HepG2 (cell line): ENCODE measurements around the gene PSMC3IP. TPM values are rescaled to one million over a fixed set of nuclear protein-coding genes. Genes with fewer than 3 reads are reported as not detected.

Experiments used
- CHCHD3 ChIP-seq: sonication (generic); formaldehyde crosslinking; IDR thresholded peaks from 2 replicates; pipeline ENCODE4 v1.8.0; 2022; ENCODE audit warnings: mild to moderate bottlenecking, missing genetic modification reagents, moderate library complexity
- ETV5 ChIP-seq: IDR thresholded peaks from 2 replicates; pipeline ENCODE4 v1.6.1; 2018; ENCODE audit warnings: missing biosample characterization, missing genetic modification reagents, inconsistent platforms, borderline replicate concordance
- GABPB1 ChIP-seq: IDR thresholded peaks from 2 replicates; pipeline ENCODE4 v1.6.1; 2016; ENCODE audit warnings: mild to moderate bottlenecking, missing genetic modification reagents, moderate library complexity, missing compliant biosample characterization
- GATAD2A ChIP-seq: IDR thresholded peaks from 2 replicates; pipeline ENCODE4 v1.6.1; 2016
- HNF4G ChIP-seq, 2 experiments: sonication (generic) in 1 of 2; formaldehyde crosslinking in 1 of 2; IDR thresholded peaks; 2 replicates each; pipeline versions ENCODE4 v1.4.0 to v1.6.1; 2011 to 2020; ENCODE audit warnings: borderline replicate concordance in 2 of 2, low read depth in 2 of 2, mild to moderate bottlenecking in 2 of 2, low read length in 1 of 2, missing genetic modification reagents in 1 of 2, moderate library complexity in 1 of 2
- KLF15 ChIP-seq: sonication (generic); formaldehyde crosslinking; IDR thresholded peaks from 2 replicates; pipeline ENCODE4 v1.8.1; 2023; ENCODE audit warnings: borderline replicate concordance, mild to moderate bottlenecking, inconsistent platforms, missing genetic modification reagents, mixed read lengths
- RNF2 ChIP-seq: fragments of 450-650 bp; conservative IDR thresholded peaks from 2 replicates; pipeline ENCODE4 v1.6.1; 2016; ENCODE audit warnings: low read depth
- ZEB1 ChIP-seq: IDR thresholded peaks from 2 replicates; pipeline ENCODE4 v1.6.1; 2012; ENCODE audit warnings: mild to moderate bottlenecking, low read depth, inconsistent platforms; ENCODE audit not compliant: insufficient replicate concordance
- ZNF205 ChIP-seq: IDR thresholded peaks from 2 replicates; pipeline ENCODE4 v1.6.1; 2018; ENCODE audit warnings: missing biosample characterization, missing genetic modification reagents
- ZNF317 ChIP-seq: sonication (generic); formaldehyde crosslinking; IDR thresholded peaks from 2 replicates; pipeline ENCODE4 v1.5.0; 2020; ENCODE audit warnings: mild to moderate bottlenecking, missing genetic modification reagents
- polyA plus RNA-seq, 8 experiments: library from polyadenylated mRNA; depleted of rRNA in 3 of 8; stranded (reverse) in 7 of 8; unstranded in 1 of 8; fragments of >200 nt; fragmentation: Illumina TruSeq in 4 of 8; extraction: Trizol in 4 of 8; gene quantifications; 2 replicates each; pipeline versions ENCODE4 v1.2.1 to v1.2.3, GENCODE V29; 2011 to 2016; ENCODE audit warnings: low read depth in 4 of 8, missing spikeins in 1 of 8, mixed read lengths in 1 of 8; ENCODE audit not compliant: insufficient read depth in 1 of 8
- total RNA-seq, 5 experiments: library from RNA; depleted of rRNA; stranded (reverse); fragments of >200 nt; fragmentation: Illumina TruSeq; extraction: Trizol; gene quantifications; 2 replicates each; pipeline ENCODE4 v1.2.3, GENCODE V29; 2016; ENCODE audit warnings: low read depth in 1 of 5
- TF ChIP-seq, protein P1 (sequence below): IDR thresholded peaks from 2 replicates; pipeline ENCODE4 v1.6.1; 2016
- TF ChIP-seq, protein P2 (sequence below): sonication (generic); formaldehyde crosslinking; IDR thresholded peaks from 2 replicates; pipeline ENCODE4 v1.4.0; 2020; ENCODE audit warnings: missing genetic modification reagents, borderline replicate concordance
- TF ChIP-seq, protein P3 (sequence below): sonication (generic); formaldehyde crosslinking; IDR thresholded peaks from 2 replicates; pipeline ENCODE4 v1.4.0; 2020; ENCODE audit warnings: low read depth, mild to moderate bottlenecking, missing genetic modification reagents

Gene PSMC3IP
- total and polyA plus RNA-seq, 2 of the 13 experiments (the other 11 are each of a cell fraction or from before 2014, with no cell fraction given) = 6.5 to 22.4 TPM

DNA sequence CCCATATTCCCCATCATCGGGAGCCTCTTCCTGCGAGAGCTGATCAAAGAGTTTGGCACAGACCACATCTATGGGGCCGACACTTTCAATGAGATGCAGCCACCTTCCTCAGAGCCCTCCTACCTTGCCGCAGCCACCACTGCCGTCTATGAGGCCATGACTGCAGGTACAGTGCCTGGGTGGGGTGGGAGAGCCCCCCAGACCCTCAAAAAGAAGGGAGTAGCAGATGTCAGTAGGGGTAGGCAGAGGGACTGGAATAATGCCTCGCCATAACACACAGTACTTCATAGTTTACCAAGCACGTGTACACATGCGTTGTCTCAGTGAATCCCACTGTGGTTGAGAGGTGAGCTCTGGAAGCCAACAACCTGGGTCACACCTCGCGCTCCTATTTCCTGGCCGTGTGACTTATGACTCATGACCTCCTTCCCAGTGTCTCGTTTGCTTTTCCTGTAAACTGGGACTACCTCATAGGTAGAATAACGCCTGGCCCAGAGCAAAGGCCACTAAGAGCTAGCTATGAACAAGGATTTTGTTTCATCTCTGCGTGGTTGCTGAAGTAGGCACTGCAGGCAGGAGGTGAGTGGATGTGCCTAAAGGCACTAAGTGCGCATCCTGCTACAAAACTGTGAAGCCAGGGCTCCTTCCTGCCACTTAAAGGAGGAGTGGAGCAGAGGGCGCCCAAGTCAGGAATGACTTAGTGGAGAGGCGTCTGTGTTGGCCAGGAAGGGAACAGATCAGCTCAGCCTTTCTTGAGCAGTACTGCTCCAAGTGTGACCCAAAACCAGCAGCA lies 36.3 kb downstream of the PSMC3IP start (continued):
- TF ChIP-seq ZEB1 (no peak), ZNF205 (0 out of 2 replicates have a peak, but pooled peaks have one; percentile 69), HNF4G (IDR thresholded peaks at IDR 0.05; ENCODE audit: borderline replicate concordance, low read depth, low read length) (peak; percentile 65), HNF4G (CRISPR knock-in tag; IDR thresholded peaks at IDR 0.05; ENCODE audit: borderline replicate concordance, low read depth) (peak; percentile 81; the same call in 1 of the 2 replicates), KLF15 (CRISPR knock-in tag) (no peak), ETV5 (CRISPR knock-in tag) (peak; percentile 95), RNF2 (peak; percentile 99), GATAD2A (CRISPR knock-in tag) (peak; percentile 93), ZNF317 (CRISPR knock-in tag) (peak; percentile 85), CHCHD3 (no peak), GABPB1 (CRISPR knock-in tag) (peak; percentile 67; the same call in 1 of the 2 replicates)
- TF ChIP-seq, protein P1, sequence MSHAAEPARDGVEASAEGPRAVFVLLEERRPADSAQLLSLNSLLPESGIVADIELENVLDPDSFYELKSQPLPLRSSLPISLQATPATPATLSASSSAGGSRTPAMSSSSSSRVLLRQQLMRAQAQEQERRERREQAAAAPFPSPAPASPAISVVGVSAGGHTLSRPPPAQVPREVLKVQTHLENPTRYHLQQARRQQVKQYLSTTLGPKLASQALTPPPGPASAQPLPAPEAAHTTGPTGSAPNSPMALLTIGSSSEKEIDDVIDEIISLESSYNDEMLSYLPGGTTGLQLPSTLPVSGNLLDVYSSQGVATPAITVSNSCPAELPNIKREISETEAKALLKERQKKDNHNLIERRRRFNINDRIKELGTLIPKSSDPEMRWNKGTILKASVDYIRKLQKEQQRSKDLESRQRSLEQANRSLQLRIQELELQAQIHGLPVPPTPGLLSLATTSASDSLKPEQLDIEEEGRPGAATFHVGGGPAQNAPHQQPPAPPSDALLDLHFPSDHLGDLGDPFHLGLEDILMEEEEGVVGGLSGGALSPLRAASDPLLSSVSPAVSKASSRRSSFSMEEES = peak; percentile 99
- TF ChIP-seq, protein P2, sequence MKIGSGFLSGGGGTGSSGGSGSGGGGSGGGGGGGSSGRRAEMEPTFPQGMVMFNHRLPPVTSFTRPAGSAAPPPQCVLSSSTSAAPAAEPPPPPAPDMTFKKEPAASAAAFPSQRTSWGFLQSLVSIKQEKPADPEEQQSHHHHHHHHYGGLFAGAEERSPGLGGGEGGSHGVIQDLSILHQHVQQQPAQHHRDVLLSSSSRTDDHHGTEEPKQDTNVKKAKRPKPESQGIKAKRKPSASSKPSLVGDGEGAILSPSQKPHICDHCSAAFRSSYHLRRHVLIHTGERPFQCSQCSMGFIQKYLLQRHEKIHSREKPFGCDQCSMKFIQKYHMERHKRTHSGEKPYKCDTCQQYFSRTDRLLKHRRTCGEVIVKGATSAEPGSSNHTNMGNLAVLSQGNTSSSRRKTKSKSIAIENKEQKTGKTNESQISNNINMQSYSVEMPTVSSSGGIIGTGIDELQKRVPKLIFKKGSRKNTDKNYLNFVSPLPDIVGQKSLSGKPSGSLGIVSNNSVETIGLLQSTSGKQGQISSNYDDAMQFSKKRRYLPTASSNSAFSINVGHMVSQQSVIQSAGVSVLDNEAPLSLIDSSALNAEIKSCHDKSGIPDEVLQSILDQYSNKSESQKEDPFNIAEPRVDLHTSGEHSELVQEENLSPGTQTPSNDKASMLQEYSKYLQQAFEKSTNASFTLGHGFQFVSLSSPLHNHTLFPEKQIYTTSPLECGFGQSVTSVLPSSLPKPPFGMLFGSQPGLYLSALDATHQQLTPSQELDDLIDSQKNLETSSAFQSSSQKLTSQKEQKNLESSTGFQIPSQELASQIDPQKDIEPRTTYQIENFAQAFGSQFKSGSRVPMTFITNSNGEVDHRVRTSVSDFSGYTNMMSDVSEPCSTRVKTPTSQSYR (CRISPR knock-in tag) = peak; percentile 44; the same call in 1 of the 2 replicates
- TF ChIP-seq, protein P3, sequence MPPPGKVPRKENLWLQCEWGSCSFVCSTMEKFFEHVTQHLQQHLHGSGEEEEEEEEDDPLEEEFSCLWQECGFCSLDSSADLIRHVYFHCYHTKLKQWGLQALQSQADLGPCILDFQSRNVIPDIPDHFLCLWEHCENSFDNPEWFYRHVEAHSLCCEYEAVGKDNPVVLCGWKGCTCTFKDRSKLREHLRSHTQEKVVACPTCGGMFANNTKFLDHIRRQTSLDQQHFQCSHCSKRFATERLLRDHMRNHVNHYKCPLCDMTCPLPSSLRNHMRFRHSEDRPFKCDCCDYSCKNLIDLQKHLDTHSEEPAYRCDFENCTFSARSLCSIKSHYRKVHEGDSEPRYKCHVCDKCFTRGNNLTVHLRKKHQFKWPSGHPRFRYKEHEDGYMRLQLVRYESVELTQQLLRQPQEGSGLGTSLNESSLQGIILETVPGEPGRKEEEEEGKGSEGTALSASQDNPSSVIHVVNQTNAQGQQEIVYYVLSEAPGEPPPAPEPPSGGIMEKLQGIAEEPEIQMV (CRISPR knock-in tag) = peak; percentile 60; the same call in 1 of the 2 replicates
